Measurements from ENCODE around the gene SLC12A6.

GRCh38 chr15:34332553-34333120 is 4.9 kb downstream of the SLC12A6 start:
- TF ChIP-seq, protein P1, sequence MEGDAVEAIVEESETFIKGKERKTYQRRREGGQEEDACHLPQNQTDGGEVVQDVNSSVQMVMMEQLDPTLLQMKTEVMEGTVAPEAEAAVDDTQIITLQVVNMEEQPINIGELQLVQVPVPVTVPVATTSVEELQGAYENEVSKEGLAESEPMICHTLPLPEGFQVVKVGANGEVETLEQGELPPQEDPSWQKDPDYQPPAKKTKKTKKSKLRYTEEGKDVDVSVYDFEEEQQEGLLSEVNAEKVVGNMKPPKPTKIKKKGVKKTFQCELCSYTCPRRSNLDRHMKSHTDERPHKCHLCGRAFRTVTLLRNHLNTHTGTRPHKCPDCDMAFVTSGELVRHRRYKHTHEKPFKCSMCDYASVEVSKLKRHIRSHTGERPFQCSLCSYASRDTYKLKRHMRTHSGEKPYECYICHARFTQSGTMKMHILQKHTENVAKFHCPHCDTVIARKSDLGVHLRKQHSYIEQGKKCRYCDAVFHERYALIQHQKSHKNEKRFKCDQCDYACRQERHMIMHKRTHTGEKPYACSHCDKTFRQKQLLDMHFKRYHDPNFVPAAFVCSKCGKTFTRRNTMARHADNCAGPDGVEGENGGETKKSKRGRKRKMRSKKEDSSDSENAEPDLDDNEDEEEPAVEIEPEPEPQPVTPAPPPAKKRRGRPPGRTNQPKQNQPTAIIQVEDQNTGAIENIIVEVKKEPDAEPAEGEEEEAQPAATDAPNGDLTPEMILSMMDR (IDR thresholded peaks at IDR 0.05), result no peak
- TF ChIP-seq POLR2A (IDR thresholded peaks at IDR 0.05), result no peak

All from stomach (tissue), 4 donors.